GM12878 (cell line): ENCODE data around the gene CIRBP. TPM values are rescaled to one million over a fixed set of nuclear protein-coding genes. Genes with fewer than 3 reads are reported as not detected.

ENCODE experiments used
- ATAC-seq: fragments of 200-7000 bp; cut with Tn5 transposase; 3 replicates; pipeline ENCODE4 v1.9.1; 2020; ENCODE audit warnings: mild to moderate bottlenecking, moderate library complexity
- BruUV-seq: library from RNA; stranded (reverse); fragments of 400-500 nt; replicated peaks from 2 replicates; lab custom pipeline; 2021; lab: Mats Ljungman, UMichigan
- CTCF ChIA-PET: fragments of 300-600 bp; sonication (Branson Sonifier 250); formaldehyde crosslinking; extraction: SDS; loops from one replicate; lab custom pipeline; 2021; ENCODE audit warnings: inconsistent platforms; lab: Yijun Ruan, JAX
- POLR2A ChIA-PET: fragments of 350-600 bp; formaldehyde crosslinking; extraction: SDS; loops from one replicate; lab custom pipeline; 2021; ENCODE audit warnings: inconsistent platforms; lab: Charles Lee
- RAD21 ChIA-PET: fragments of 300-600 bp; sonication (Branson Sonifier 250); formaldehyde crosslinking; loops from one replicate; lab custom pipeline; 2023; ENCODE audit warnings: antibody characterized with exemption; ENCODE audit not compliant: unreplicated experiment; lab: Charles Lee
- SMC1A ChIA-PET: fragments of 300-600 bp; sonication (Branson Sonifier 250); formaldehyde crosslinking; loops from one replicate; lab custom pipeline; 2023; ENCODE audit not compliant: unreplicated experiment, uncharacterized antibody; lab: Charles Lee
- DNase-seq: peaks from one replicate; pipeline ENCODE4 v3.0.0-alpha.2; 2011; ENCODE audit warnings: low read depth, low spot score
- FAIRE-seq: peaks from 3 replicates; lab custom pipeline; 2011; peaks lifted over from hg19 to GRCh38; lab: Jason Lieb, UNC
- H2AFZ ChIP-seq: 2 replicates; pipeline ENCODE4 v1.6.0; 2011; ENCODE audit warnings: low read depth, low read length, control low read depth; ENCODE audit not compliant: control insufficient read depth
- H3K27ac ChIP-seq: 2 replicates; pipeline ENCODE4 v1.5.1; 2011; ENCODE audit warnings: control low read depth; ENCODE audit not compliant: control insufficient read depth, insufficient read depth
- H3K27me3 ChIP-seq, 2 experiments: replicated peaks in 1 of 2; 2 replicates each; pipeline versions ENCODE4 v1.6.0 to v1.6.1; 2011; ENCODE audit warnings: low read length in 1 of 2; ENCODE audit not compliant: control insufficient read depth in 2 of 2, insufficient read depth in 2 of 2
- H3K36me3 ChIP-seq, 2 experiments: 2 replicates each; pipeline ENCODE4 v1.5.1; 2011; ENCODE audit warnings: low read length in 1 of 2; ENCODE audit not compliant: control insufficient read depth in 2 of 2, insufficient read depth in 2 of 2
- H3K4me1 ChIP-seq: 2 replicates; pipeline ENCODE4 v1.6.1; 2011; ENCODE audit warnings: mild to moderate bottlenecking, low read length, moderate library complexity, mixed read lengths; ENCODE audit not compliant: control insufficient read depth, insufficient read depth
- H3K4me2 ChIP-seq: 2 replicates; pipeline ENCODE4 v1.6.0; 2011; ENCODE audit warnings: control low read depth; ENCODE audit not compliant: control insufficient read depth, insufficient read depth
- H3K4me3 ChIP-seq: fragments of 200-600 bp; sonication (generic); 2 replicates; pipeline ENCODE4 v1.5.1; 2016
- H3K79me2 ChIP-seq: 2 replicates; pipeline ENCODE4 v1.6.0; 2011; ENCODE audit warnings: low read length; ENCODE audit not compliant: control insufficient read depth, insufficient read depth
- H3K9ac ChIP-seq: 2 replicates; pipeline ENCODE4 v1.8.0; 2011; ENCODE audit warnings: low read length, control low read depth, mixed read lengths; ENCODE audit not compliant: control insufficient read depth, insufficient read depth
- H3K9me3 ChIP-seq: replicated peaks from 3 replicates; pipeline ENCODE4 v1.5.1; 2011; ENCODE audit warnings: mild to moderate bottlenecking, low read length; ENCODE audit not compliant: control insufficient read depth, insufficient read depth
- H4K20me1 ChIP-seq: 2 replicates; pipeline ENCODE4 v1.6.0; 2011; ENCODE audit not compliant: control insufficient read depth, insufficient read depth
- BMI1 ChIP-seq: fragments of 450-650 bp; IDR thresholded peaks from 2 replicates; pipeline ENCODE4 v1.6.1; 2016; ENCODE audit warnings: mild to moderate bottlenecking, moderate library complexity, borderline replicate concordance
- FOXM1 ChIP-seq: IDR thresholded peaks from 2 replicates; pipeline ENCODE4 v1.6.1; 2012; ENCODE audit warnings: low read depth, mild to moderate bottlenecking, inconsistent platforms, low read length, moderate library complexity
- RFX5 ChIP-seq: IDR thresholded peaks from 2 replicates; pipeline ENCODE4 v1.6.1; 2011; ENCODE audit warnings: low read depth, low read length, improper control_type of control experiment
- SIN3A ChIP-seq: IDR thresholded peaks from 2 replicates; pipeline ENCODE4 v1.6.1; 2012; ENCODE audit warnings: low read depth, low read length, improper control_type of control experiment
- ZNF384 ChIP-seq: IDR thresholded peaks from 2 replicates; pipeline ENCODE4 v1.6.1; 2012; ENCODE audit warnings: low read depth, mild to moderate bottlenecking, low read length, improper control_type of control experiment, borderline replicate concordance
- WGBS: methylation state at CpG from one replicate; pipeline ENCODE4 v1.1.6; 2016; ENCODE audit warnings: low lambda C conversion rate; ENCODE audit not compliant: insufficient replicate concordance, insufficient coverage; ENCODE audit errors: missing lambda C conversion rate; 5-methylcytosine and 5-hydroxymethylcytosine counted together
- in situ Hi-C: fragments of 300-500 bp; cut with MboI; formaldehyde crosslinking; loops from 9 replicates; pipeline ENCODE4 v1.14.3; 2018; ENCODE audit warnings: mixed read lengths
- intact Hi-C: fragments of 100-400 bp; cut with micrococcal nuclease; formaldehyde crosslinking; loops from one replicate; pipeline ENCODE4 v1.14.2; 2022; ENCODE audit not compliant: unreplicated experiment
- polyA plus RNA-seq, 11 experiments: library from polyadenylated mRNA; depleted of rRNA in 4 of 11; unstranded in 6 of 11; stranded (reverse) in 5 of 11; fragments of >200 nt; fragmentation: Nextera tagmentation in 4 of 11; fragmentation: Illumina TruSeq in 1 of 11; extraction: Ambion mirVana in 4 of 11; extraction: Trizol in 1 of 11; gene quantifications; 1 replicate in 1 of 11; 2 replicates in 10 of 11; pipeline versions ENCODE4 v1.2.1 to v1.2.3, GENCODE V29; 2011 to 2016; ENCODE audit warnings: inconsistent platforms in 2 of 11, missing spikeins in 2 of 11, low read depth in 1 of 11
- total RNA-seq, 4 experiments: library from RNA; depleted of rRNA in 3 of 4; stranded (reverse); fragments of >200 nt in 3 of 4; fragmentation: Illumina TruSeq in 1 of 4; extraction: Trizol in 1 of 4; gene quantifications; 2 replicates each; pipeline versions ENCODE4 v1.2.1 to v1.2.3, GENCODE V29; 2013 to 2021
- TF ChIP-seq, protein P1 (sequence below), 3 experiments: IDR thresholded peaks in 2 of 3; conservative IDR thresholded peaks in 1 of 3; 2 replicates each; pipeline ENCODE4 v1.5.1; 2011; ENCODE audit warnings: low read depth in 3 of 3, low read length in 3 of 3, mild to moderate bottlenecking in 3 of 3, control low read depth in 2 of 3, moderate library complexity in 2 of 3, inconsistent platforms in 1 of 3, mixed read lengths in 1 of 3; ENCODE audit not compliant: control insufficient read depth in 2 of 3, insufficient read depth in 1 of 3; ENCODE audit errors: extremely low read depth in 1 of 3
- TF ChIP-seq, protein P2 (sequence below): IDR thresholded peaks from 2 replicates; pipeline ENCODE4 v1.6.1; 2011; ENCODE audit warnings: borderline replicate concordance, low read depth, mild to moderate bottlenecking, moderate library complexity, mixed read lengths, low read length; ENCODE audit not compliant: insufficient read depth; ENCODE audit errors: extremely low read length
- TF ChIP-seq, protein P3 (sequence below): IDR thresholded peaks from 2 replicates; pipeline ENCODE4 v1.6.1; 2011; ENCODE audit warnings: borderline replicate concordance, low read depth, mild to moderate bottlenecking, moderate library complexity, low read length; ENCODE audit not compliant: insufficient read depth, poor library complexity, severe bottlenecking
- TF ChIP-seq, protein P4 (sequence below): fragments of 450-650 bp; IDR thresholded peaks from 2 replicates; pipeline ENCODE4 v1.6.1; 2014; ENCODE audit warnings: mild to moderate bottlenecking

CIRBP gene
- total and polyA plus RNA-seq, 10 of the 15 experiments (the other 5 are each of a cell fraction or from before 2014, with no cell fraction given) = 27.6 to 335 (median 229) TPM

DNA sequence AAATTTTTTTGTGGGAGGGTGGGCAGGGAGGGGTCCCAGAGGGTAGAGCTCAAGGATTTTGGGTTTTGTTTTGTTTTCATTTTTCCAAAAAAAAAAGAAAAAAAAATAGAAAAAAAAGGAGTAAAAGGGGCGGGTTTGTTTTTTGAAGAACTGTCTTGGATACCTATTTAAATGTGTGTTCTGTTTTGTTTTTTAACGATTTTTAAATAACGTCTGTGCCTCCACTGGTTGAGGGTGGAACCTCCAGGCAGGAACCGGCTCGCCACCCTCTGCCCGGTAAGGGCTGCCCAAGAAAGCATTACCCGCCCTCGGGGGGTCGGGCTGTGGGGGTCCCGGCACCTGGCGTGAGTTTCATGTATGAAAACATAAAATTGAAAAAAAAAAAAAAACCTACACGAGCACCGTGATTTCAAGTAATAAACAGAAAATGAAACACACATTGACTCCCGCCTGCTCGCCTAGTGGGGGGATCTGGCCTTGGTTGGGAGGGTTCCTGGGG is 10.4 kb upstream of the CIRBP start:
- peak; percentile 49 for FAIRE-seq
- Histone ChIP-seq H3K79me2 (peaks cover 48% of the 10 kb centered on the region), H3K36me3 (peaks cover 14 to 27% of the 10 kb centered on the region in 2 experiments; a peak in 3 of 4 replicates), H3K27me3 (no peaks in the 10 kb centered on the region), H3K27ac (peak overlapping the region; percentile 96), H3K9me3 (no peaks in the 10 kb centered on the region), H3K4me1 (peaks cover 35% of the 10 kb centered on the region), H3K4me2 (peak overlapping the region; percentile 98), H3K4me3 (peak overlapping the region; percentile 68), H4K20me1 (no peaks in the 10 kb centered on the region), H2AFZ (no peak overlapping the region), H3K9ac (peak overlapping the region; percentile 78)
- TF ChIP-seq, protein P1, sequence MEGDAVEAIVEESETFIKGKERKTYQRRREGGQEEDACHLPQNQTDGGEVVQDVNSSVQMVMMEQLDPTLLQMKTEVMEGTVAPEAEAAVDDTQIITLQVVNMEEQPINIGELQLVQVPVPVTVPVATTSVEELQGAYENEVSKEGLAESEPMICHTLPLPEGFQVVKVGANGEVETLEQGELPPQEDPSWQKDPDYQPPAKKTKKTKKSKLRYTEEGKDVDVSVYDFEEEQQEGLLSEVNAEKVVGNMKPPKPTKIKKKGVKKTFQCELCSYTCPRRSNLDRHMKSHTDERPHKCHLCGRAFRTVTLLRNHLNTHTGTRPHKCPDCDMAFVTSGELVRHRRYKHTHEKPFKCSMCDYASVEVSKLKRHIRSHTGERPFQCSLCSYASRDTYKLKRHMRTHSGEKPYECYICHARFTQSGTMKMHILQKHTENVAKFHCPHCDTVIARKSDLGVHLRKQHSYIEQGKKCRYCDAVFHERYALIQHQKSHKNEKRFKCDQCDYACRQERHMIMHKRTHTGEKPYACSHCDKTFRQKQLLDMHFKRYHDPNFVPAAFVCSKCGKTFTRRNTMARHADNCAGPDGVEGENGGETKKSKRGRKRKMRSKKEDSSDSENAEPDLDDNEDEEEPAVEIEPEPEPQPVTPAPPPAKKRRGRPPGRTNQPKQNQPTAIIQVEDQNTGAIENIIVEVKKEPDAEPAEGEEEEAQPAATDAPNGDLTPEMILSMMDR (IDR thresholded peaks at IDR 0.05 in 2 of 3, conservative IDR thresholded peaks at IDR 0.05 in 1 of 3; ENCODE audit: control insufficient read depth in 2 of 3, extremely low read depth in 1 of 3, insufficient read depth in 1 of 3, low read depth in 3 of 3, low read length in 3 of 3) = 0 out of 6 replicates have a peak, but pooled peaks of 1 of the 3 experiments have one; percentile 0
- TF ChIP-seq, protein P2, sequence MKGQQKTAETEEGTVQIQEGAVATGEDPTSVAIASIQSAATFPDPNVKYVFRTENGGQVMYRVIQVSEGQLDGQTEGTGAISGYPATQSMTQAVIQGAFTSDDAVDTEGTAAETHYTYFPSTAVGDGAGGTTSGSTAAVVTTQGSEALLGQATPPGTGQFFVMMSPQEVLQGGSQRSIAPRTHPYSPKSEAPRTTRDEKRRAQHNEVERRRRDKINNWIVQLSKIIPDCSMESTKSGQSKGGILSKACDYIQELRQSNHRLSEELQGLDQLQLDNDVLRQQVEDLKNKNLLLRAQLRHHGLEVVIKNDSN = no peak
- TF ChIP-seq BMI1 (no peak), SIN3A (no peak), RFX5 (no peak), ZNF384 (peak; percentile 51; the same call in 1 of the 2 replicates), FOXM1 (no peak)
- TF ChIP-seq, protein P3, sequence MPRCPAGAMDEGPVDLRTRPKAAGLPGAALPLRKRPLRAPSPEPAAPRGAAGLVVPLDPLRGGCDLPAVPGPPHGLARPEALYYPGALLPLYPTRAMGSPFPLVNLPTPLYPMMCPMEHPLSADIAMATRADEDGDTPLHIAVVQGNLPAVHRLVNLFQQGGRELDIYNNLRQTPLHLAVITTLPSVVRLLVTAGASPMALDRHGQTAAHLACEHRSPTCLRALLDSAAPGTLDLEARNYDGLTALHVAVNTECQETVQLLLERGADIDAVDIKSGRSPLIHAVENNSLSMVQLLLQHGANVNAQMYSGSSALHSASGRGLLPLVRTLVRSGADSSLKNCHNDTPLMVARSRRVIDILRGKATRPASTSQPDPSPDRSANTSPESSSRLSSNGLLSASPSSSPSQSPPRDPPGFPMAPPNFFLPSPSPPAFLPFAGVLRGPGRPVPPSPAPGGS = no peak
- TF ChIP-seq, protein P4, sequence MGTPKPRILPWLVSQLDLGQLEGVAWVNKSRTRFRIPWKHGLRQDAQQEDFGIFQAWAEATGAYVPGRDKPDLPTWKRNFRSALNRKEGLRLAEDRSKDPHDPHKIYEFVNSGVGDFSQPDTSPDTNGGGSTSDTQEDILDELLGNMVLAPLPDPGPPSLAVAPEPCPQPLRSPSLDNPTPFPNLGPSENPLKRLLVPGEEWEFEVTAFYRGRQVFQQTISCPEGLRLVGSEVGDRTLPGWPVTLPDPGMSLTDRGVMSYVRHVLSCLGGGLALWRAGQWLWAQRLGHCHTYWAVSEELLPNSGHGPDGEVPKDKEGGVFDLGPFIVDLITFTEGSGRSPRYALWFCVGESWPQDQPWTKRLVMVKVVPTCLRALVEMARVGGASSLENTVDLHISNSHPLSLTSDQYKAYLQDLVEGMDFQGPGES = no peak
- BruUV-seq = no TSS peak
- 0% methylated on average over 14 of the region's 15 CpGs for WGBS
- DNase-seq = no peak
- intact Hi-C loops = no loop called here
- ChIA-PET POLR2A (interaction anchor here (0.6 to 2.4 kb wide), 7 partner anchors 8 to 478 kb away, joined by 3 to 12 read pairs (median 5); partner anchors contain the start of gene CIRBP), CTCF (interaction anchor here (0.9 to 2.2 kb wide), 4 partner anchors 8 to 156 kb away, joined by 3 to 10 read pairs (median 4); partner anchors contain the start of gene CIRBP), SMC1A (interaction anchor here (0.6 to 1.4 kb wide), 2 partner anchors 8 to 229 kb away, joined by 3 to 4 read pairs; no protein-coding TSS in a partner anchor), RAD21 (interaction anchor here (0.6 to 1.8 kb wide), 3 partner anchors 8 to 171 kb away, joined by 3 to 6 read pairs (median 4); no protein-coding TSS in a partner anchor)
- no peak; the same call in 1 of the 3 replicates for ATAC-seq
- in situ Hi-C loops = no loop called here
